HepG2 (cell line): ENCODE results near the gene PRKCD. TPM values are rescaled to one million over a fixed set of nuclear protein-coding genes. Genes with fewer than 3 reads are reported as not detected.

Experiments used
- ATF7-NPFF ChIP-seq: sonication (generic); formaldehyde crosslinking; IDR thresholded peaks from 2 replicates; pipeline ENCODE4 v1.8.1; 2023; ENCODE audit warnings: mild to moderate bottlenecking, low read depth, missing genetic modification reagents, moderate library complexity
- BCL6 ChIP-seq: IDR thresholded peaks from 2 replicates; pipeline ENCODE4 v1.6.1; 2016; ENCODE audit warnings: missing genetic modification reagents, missing compliant biosample characterization
- EZH2 ChIP-seq: conservative IDR thresholded peaks from 2 replicates; pipeline ENCODE4 v1.6.1; 2012; ENCODE audit warnings: mild to moderate bottlenecking, low read depth, low read length, moderate library complexity
- FOXP4 ChIP-seq: sonication (generic); formaldehyde crosslinking; IDR thresholded peaks from 2 replicates; pipeline ENCODE4 v1.4.0; 2020; ENCODE audit warnings: missing genetic modification reagents
- HBP1 ChIP-seq: IDR thresholded peaks from 2 replicates; pipeline ENCODE4 v1.6.1; 2016; ENCODE audit warnings: low read depth, control low read depth
- MXD4 ChIP-seq: IDR thresholded peaks from 2 replicates; pipeline ENCODE4 v1.6.1; 2016; ENCODE audit warnings: mild to moderate bottlenecking, missing biosample characterization, missing genetic modification reagents
- NFATC3 ChIP-seq: sonication (generic); formaldehyde crosslinking; IDR thresholded peaks from 2 replicates; pipeline ENCODE4 v1.5.1; 2020; ENCODE audit warnings: mild to moderate bottlenecking, missing genetic modification reagents
- PAX8 ChIP-seq: sonication (generic); formaldehyde crosslinking; IDR thresholded peaks from 2 replicates; pipeline ENCODE4 v1.8.0; 2022; ENCODE audit warnings: mild to moderate bottlenecking, missing genetic modification reagents, borderline replicate concordance
- RBM22 ChIP-seq: fragments of 200-400 bp; formaldehyde crosslinking; optimal IDR thresholded peaks from 2 replicates; pipeline ENCODE3; 2017; ENCODE audit warnings: mild to moderate bottlenecking, low read length, moderate library complexity
- SAP130 ChIP-seq: IDR thresholded peaks from 2 replicates; pipeline ENCODE4 v1.6.1; 2016; ENCODE audit warnings: low read depth
- SIX4 ChIP-seq: sonication (generic); formaldehyde crosslinking; IDR thresholded peaks from 2 replicates; pipeline ENCODE4 v1.4.0; 2020; ENCODE audit warnings: missing genetic modification reagents
- U2AF2 ChIP-seq: fragments of 200-400 bp; formaldehyde crosslinking; IDR thresholded peaks from 2 replicates; pipeline ENCODE4 v1.6.1; 2017; ENCODE audit warnings: low read depth, mild to moderate bottlenecking, low read length
- ZBTB21 ChIP-seq: sonication (generic); formaldehyde crosslinking; IDR thresholded peaks from 2 replicates; pipeline ENCODE4 v1.4.0; 2020; ENCODE audit warnings: missing genetic modification reagents
- ZFP91 ChIP-seq: sonication (generic); formaldehyde crosslinking; IDR thresholded peaks from 2 replicates; pipeline ENCODE4 v1.9.0; 2022; ENCODE audit warnings: missing genetic modification reagents, mild to moderate bottlenecking, borderline replicate concordance
- ZNF143 ChIP-seq: sonication (generic); formaldehyde crosslinking; IDR thresholded peaks from 2 replicates; pipeline ENCODE4 v1.4.0; 2020; ENCODE audit warnings: missing genetic modification reagents
- ZNF280B ChIP-seq: sonication (generic); formaldehyde crosslinking; IDR thresholded peaks from 2 replicates; pipeline ENCODE4 v1.5.0; 2020; ENCODE audit warnings: missing genetic modification reagents, mild to moderate bottlenecking, borderline replicate concordance
- ZNF496 ChIP-seq: sonication (generic); formaldehyde crosslinking; IDR thresholded peaks from 2 replicates; pipeline ENCODE4 v1.8.1; 2023; ENCODE audit warnings: mild to moderate bottlenecking, moderate library complexity, missing genetic modification reagents; ENCODE audit not compliant: insufficient replicate concordance
- ZNF629 ChIP-seq: sonication (generic); formaldehyde crosslinking; conservative IDR thresholded peaks from 2 replicates; pipeline ENCODE4 v1.5.0; 2020; ENCODE audit warnings: missing genetic modification reagents
- polyA plus RNA-seq, 8 experiments: library from polyadenylated mRNA; depleted of rRNA in 3 of 8; stranded (reverse) in 7 of 8; unstranded in 1 of 8; fragments of >200 nt; fragmentation: Illumina TruSeq in 4 of 8; extraction: Trizol in 4 of 8; gene quantifications; 2 replicates each; pipeline versions ENCODE4 v1.2.1 to v1.2.3, GENCODE V29; 2011 to 2016; ENCODE audit warnings: low read depth in 4 of 8, missing spikeins in 1 of 8, mixed read lengths in 1 of 8; ENCODE audit not compliant: insufficient read depth in 1 of 8
- total RNA-seq, 5 experiments: library from RNA; depleted of rRNA; stranded (reverse); fragments of >200 nt; fragmentation: Illumina TruSeq; extraction: Trizol; gene quantifications; 2 replicates each; pipeline ENCODE4 v1.2.3, GENCODE V29; 2016; ENCODE audit warnings: low read depth in 1 of 5
- TF ChIP-seq, protein P1 (sequence below), 2 experiments: sonication (generic) in 1 of 2; formaldehyde crosslinking in 1 of 2; IDR thresholded peaks; 2 replicates each; pipeline versions ENCODE4 v1.4.0 to v1.6.1; 2018 to 2020; ENCODE audit warnings: missing genetic modification reagents in 2 of 2, borderline replicate concordance in 1 of 2, low read depth in 1 of 2, mild to moderate bottlenecking in 1 of 2, missing biosample characterization in 1 of 2

The PRKCD gene
- total and polyA plus RNA-seq, 2 of the 13 experiments (the other 11 are each of a cell fraction or from before 2014, with no cell fraction given), result 1.6 to 40.7 TPM

GRCh38 chr3:53159156-53160060 is 1.6 kb upstream of the PRKCD start (continued):
- no peak for TF ChIP-seq ATF7-NPFF
- TF ChIP-seq ZFP91 (CRISPR knock-in tag), result no peak
- TF ChIP-seq U2AF2, result 0 out of 2 replicates have a peak, but pooled peaks have one; percentile 31
- peak; percentile 38; the same call in 1 of the 2 replicates for TF ChIP-seq ZNF629
- no peak for TF ChIP-seq NFATC3 (CRISPR knock-in tag)
- TF ChIP-seq ZNF496, result no peak
- no peak; the same call in 1 of the 2 replicates for TF ChIP-seq ZNF143 (CRISPR knock-in tag)
- TF ChIP-seq ZNF280B (CRISPR knock-in tag), result no peak
- no peak for TF ChIP-seq RBM22
- TF ChIP-seq, protein P1, sequence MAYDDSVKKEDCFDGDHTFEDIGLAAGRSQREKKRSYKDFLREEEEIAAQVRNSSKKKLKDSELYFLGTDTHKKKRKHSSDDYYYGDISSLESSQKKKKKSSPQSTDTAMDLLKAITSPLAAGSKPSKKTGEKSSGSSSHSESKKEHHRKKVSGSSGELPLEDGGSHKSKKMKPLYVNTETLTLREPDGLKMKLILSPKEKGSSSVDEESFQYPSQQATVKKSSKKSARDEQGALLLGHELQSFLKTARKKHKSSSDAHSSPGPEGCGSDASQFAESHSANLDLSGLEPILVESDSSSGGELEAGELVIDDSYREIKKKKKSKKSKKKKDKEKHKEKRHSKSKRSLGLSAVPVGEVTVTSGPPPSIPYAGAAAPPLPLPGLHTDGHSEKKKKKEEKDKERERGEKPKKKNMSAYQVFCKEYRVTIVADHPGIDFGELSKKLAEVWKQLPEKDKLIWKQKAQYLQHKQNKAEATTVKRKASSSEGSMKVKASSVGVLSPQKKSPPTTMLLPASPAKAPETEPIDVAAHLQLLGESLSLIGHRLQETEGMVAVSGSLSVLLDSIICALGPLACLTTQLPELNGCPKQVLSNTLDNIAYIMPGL (CRISPR knock-in tag; IDR thresholded peaks at IDR 0.05; ENCODE audit: borderline replicate concordance in 1 of 2, low read depth in 1 of 2), result peak in 1 of 2 experiments; percentile 41; a peak in 2 of 4 replicates
- peak; percentile 98 for TF ChIP-seq SIX4 (CRISPR knock-in tag)
- no peak for TF ChIP-seq ZBTB21 (CRISPR knock-in tag)
- TF ChIP-seq PAX8 (CRISPR knock-in tag), result no peak
- TF ChIP-seq SAP130 (CRISPR knock-in tag), result peak; percentile 75
- TF ChIP-seq HBP1 (CRISPR knock-in tag), result peak; percentile 51; the same call in 1 of the 2 replicates
- no peak for TF ChIP-seq EZH2
- 0 out of 2 replicates have a peak, but pooled peaks have one; percentile 28 for TF ChIP-seq FOXP4 (CRISPR knock-in tag)
- TF ChIP-seq BCL6 (CRISPR knock-in tag), result peak; percentile 34; the same call in 1 of the 2 replicates
- peak; percentile 49; the same call in 1 of the 2 replicates for TF ChIP-seq MXD4
